ENCODE results near the gene FKBP8.
A peak's percentile ranks its signal among the peaks of the same experiment; 100 is the strongest.

The FKBP8 gene

GRCh38 chr19:18501351-18501750, 42.0 kb downstream of the FKBP8 start:
- no peak for DNase-seq

GRCh38 chr19:18500799-18501198, 42.6 kb downstream of the FKBP8 start:
- no peak for DNase-seq

GRCh38 chr19:18500376-18500775, 43.0 kb downstream of the FKBP8 start:
- DNase-seq, result no peak

- no peak for DNase-seq
Measured at GRCh38 chr19:18499055-18499775, 44.2 kb downstream of the FKBP8 start.

- no peak for DNase-seq
Measured at GRCh38 chr19:18496980-18497256, 46.5 kb downstream of the FKBP8 start.

- DNase-seq, result peak; percentile 68
Measured at GRCh38 chr19:18496167-18496979, 47.0 kb downstream of the FKBP8 start.

GRCh38 chr19:18495204-18495911, 48.0 kb downstream of the FKBP8 start:
- no peak for DNase-seq

- peak; percentile 32 for DNase-seq
Measured at GRCh38 chr19:18494267-18494607, 49.1 kb downstream of the FKBP8 start.

- DNase-seq, result no peak
Measured at GRCh38 chr19:18493440-18494266, 49.7 kb downstream of the FKBP8 start.

GRCh38 chr19:18491995-18492953, 51.1 kb downstream of the FKBP8 start:
- no peak for DNase-seq

GRCh38 chr19:18490728-18491127, 52.6 kb downstream of the FKBP8 start:
- DNase-seq, result no peak

- DNase-seq, result no peak
Measured at GRCh38 chr19:18489627-18490184, 53.7 kb downstream of the FKBP8 start.

GRCh38 chr19:18488838-18489626, 54.3 kb downstream of the FKBP8 start:
- no peak for DNase-seq

GRCh38 chr19:18488403-18488723, 55.0 kb downstream of the FKBP8 start:
- no peak for DNase-seq

- no peak for DNase-seq
Measured at GRCh38 chr19:18487576-18488402, 55.6 kb downstream of the FKBP8 start.

GRCh38 chr19:18486746-18487145, 56.6 kb downstream of the FKBP8 start:
- no peak for DNase-seq

- DNase-seq, result no peak
Measured at GRCh38 chr19:18484992-18485391, 58.4 kb downstream of the FKBP8 start.

GRCh38 chr19:18483119-18483890, 60.1 kb downstream of the FKBP8 start:
- no peak for DNase-seq
